GM12872 (cell line): ENCODE measurements around the gene GPR161.

Experiments used
- TF ChIP-seq, protein P1 (sequence below): IDR thresholded peaks from 3 replicates; pipeline ENCODE4 v1.5.1; 2011; ENCODE audit warnings: low read depth, mild to moderate bottlenecking, low read length, moderate library complexity; ENCODE audit not compliant: insufficient read depth

Gene GPR161

DNA sequence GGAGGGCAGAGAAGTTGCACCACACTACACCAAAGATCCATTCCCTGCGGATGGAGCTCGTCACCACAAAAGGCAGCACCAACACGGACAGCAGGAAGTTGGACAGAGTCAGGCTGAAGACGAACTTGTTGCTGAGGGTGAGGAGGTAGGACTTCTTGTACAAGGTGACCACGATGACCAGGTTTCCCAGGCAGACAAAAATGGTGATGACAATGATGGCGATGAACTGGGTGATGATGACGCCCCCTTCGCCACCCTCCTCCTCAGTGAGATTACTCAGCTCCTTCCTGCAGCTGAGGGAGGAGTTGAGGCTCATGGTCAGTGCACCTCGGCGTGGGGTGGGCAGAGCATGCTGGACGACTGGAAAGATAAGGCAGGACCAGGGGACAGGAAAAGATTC lies 32.2 kb downstream of the GPR161 start:
- TF ChIP-seq, protein P1, sequence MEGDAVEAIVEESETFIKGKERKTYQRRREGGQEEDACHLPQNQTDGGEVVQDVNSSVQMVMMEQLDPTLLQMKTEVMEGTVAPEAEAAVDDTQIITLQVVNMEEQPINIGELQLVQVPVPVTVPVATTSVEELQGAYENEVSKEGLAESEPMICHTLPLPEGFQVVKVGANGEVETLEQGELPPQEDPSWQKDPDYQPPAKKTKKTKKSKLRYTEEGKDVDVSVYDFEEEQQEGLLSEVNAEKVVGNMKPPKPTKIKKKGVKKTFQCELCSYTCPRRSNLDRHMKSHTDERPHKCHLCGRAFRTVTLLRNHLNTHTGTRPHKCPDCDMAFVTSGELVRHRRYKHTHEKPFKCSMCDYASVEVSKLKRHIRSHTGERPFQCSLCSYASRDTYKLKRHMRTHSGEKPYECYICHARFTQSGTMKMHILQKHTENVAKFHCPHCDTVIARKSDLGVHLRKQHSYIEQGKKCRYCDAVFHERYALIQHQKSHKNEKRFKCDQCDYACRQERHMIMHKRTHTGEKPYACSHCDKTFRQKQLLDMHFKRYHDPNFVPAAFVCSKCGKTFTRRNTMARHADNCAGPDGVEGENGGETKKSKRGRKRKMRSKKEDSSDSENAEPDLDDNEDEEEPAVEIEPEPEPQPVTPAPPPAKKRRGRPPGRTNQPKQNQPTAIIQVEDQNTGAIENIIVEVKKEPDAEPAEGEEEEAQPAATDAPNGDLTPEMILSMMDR: no peak

DNA sequence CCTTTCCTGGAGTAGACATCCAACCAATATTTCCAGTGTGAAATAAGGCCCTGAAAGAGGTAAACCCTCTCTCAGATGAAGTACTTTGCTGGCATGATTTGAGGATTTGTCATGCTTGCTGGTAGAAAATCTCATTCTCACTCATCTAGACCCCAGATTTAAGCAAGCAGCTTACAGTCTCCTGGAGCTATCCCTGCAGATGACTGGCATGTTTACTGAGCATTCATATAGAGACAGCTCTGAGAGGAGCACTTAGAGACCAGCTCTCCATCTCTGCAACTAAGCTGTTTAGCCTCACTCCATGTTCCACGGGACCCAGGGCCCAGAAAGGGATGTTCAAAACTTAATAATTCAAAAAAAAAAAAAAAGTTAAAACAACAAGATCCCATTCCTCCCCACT lies 34.2 kb downstream of the GPR161 start:
- TF ChIP-seq, protein P1: no peak

DNA sequence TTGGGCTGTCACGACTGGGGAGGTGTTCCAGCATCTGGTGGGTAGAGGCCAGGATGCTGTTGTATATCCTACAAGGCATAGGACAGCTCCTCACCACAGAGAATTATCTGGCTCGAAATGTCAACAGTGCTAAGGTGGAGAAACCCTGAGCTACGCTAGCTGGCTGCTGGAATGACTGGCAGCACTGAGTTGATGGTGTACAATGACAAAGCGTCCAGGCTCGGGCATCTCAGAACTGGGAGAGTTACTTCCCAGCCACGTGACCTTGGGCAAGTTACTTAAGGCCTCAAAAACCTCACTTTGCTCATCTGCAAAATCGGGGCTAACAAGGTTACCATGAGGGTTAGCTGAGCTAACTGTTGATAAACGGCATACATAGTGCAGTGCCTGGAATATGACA lies 35.4 kb downstream of the GPR161 start:
- TF ChIP-seq, protein P1: no peak

DNA sequence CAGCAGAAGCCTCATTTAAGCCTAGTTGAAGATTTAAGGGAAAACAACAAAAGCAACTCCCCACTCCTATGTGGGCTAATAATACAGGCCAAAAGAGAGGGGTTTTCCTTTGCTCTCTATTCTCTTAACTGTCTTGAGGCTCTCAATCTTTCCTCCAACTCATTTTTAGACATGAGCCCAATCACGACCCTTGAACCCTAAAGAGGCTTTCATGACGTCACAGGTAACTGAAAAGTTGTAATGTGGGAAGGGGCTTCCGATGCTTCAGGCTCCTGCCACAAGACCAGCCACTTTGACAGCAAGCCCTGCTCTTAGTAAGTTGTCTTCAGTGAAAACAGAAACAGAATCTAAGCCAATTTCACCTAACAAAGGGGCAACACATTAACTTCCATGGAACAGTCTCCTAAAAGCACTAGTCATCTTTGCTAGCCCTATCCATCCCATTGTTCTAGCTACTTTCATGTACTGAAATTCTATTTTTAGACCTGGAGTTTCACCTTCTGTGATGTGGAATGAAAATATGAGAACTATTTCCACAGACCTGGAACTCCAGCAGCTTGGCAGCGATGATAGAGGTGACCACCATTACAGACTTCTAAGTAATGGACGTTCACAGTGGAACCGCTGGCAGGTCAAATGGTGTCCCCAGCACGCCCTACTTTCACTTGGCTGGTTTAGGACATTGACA lies 36.3 kb downstream of the GPR161 start:
- TF ChIP-seq, protein P1: no peak

DNA sequence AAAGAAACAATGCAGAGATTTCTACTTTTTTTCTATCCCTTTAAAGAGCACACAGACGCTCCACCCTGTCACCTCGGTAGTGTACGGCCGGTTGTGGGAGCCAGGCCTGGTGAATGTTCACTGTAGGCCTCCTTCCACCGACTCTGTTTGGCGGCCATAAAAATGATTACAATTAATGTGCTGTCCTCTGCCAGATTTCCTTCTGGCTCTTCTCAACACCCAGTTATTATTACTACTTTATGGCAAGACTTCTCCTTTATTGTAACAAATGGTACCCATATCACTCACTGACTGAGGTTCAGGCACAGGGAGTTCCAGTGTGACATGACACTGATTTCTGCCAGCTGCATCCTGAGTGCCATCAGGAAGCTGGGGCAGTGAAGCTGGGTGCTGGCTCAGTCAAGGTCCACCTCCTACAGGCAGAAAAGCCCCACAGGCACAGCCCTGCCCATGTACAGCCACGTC lies 37.4 kb downstream of the GPR161 start:
- TF ChIP-seq, protein P1: no peak

DNA sequence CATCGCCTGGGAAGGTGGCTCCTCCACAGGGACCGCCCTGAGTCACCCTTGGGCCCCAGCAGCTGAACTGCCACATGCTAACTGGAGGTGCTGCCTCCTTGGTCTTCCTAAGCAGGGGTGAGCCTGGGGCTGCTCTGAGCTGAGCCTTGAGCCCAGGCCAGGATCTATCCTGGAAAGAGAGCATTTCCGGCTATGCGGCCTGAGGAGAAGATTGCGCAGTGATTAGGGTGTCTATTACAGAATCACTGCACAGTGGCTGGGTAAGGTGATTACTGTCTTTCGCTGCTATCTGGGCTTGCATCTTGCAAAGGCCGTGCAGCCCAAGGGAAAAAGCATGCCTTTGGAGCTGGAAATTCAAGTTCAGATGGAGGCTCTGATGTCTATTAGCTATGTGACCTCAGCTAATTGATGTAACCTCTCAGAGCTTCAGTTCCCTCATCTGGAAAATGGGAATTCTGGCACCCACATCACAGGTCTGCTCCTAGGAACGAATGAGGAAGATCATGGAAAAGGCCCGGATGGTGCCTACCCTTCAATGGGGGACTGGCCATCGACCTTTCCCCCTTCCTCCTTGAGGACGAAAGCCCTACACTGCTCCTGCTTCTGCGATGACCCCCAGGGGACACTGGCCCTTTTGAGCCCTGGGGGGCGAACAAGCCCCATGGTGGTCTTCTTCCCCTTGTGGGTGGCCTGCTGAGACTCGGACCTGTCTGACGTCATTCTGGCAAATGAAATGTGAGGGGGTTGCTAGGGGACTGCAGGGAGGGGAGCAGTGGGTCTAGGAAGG lies 38.0 kb downstream of the GPR161 start:
- TF ChIP-seq, protein P1: no peak

DNA sequence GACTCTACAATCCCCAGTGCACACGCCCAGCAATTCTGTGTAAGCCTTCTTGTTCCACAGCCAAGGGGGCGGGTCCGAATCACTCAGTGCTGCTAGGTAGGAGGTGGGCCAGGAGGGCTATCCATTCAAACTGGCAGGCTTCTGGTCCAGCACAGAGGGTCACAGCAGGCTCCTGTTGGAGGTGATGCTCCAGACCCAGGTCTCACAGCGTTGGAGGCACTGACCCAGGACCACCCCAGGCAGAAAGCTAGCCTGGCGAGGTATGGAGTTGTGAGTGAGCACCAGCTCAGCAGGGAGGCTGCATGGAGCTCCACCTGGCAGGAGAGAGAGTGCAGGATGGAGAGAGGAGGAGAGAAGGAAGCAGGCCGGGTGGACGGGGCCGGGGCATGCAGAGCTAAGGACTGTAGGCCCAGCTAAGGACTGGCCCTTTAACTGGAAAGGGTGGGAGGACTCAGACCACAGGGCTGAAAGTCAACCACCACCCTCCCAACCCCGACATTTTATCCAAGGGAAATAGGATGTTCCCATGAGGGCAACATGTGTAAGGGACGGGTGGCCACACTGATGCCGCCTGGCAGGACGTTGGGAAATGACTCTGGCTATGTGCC lies 38.7 kb downstream of the GPR161 start:
- TF ChIP-seq, protein P1: no peak
